ENCODE data around the gene RIMKLA. TPM values are rescaled to one million over a fixed set of nuclear protein-coding genes. Genes with fewer than 3 reads are reported as not detected.
A peak's percentile ranks its signal among the peaks of the same experiment; 100 is the strongest.

The RIMKLA gene
- total and polyA plus RNA-seq, 2 of the 13 experiments (the other 11 are each of a cell fraction or from before 2014, with no cell fraction given), result 2.5 to 3.8 TPM

- TF ChIP-seq NPAS2 (CRISPR knock-in tag; IDR thresholded peaks at IDR 0.05; ENCODE audit: borderline replicate concordance) (no peak), NR2C2 (CRISPR knock-in tag; IDR thresholded peaks at IDR 0.05; ENCODE audit: borderline replicate concordance) (no peak), HNRNPLL (IDR thresholded peaks at IDR 0.05; ENCODE audit: low read depth, low read length, poor library complexity, severe bottlenecking) (peak; percentile 99), PPARG (CRISPR knock-in tag; conservative IDR thresholded peaks at IDR 0.05) (peak; percentile 34; the same call in 1 of the 2 replicates), AHR (CRISPR knock-in tag; IDR thresholded peaks at IDR 0.05) (no peak), ZNF329 (CRISPR knock-in tag; IDR thresholded peaks at IDR 0.05; ENCODE audit: low read depth) (no peak), ZNF136 (CRISPR knock-in tag; IDR thresholded peaks at IDR 0.05; ENCODE audit: low read depth) (no peak), DPF2 (CRISPR knock-in tag; IDR thresholded peaks at IDR 0.05; ENCODE audit: borderline replicate concordance, low read depth) (no peak), PHF21A (CRISPR knock-in tag; IDR thresholded peaks at IDR 0.05) (no peak; the same call in 1 of the 2 replicates), HES4 (CRISPR knock-in tag; IDR thresholded peaks at IDR 0.05; ENCODE audit: borderline replicate concordance) (no peak), TFDP1 (CRISPR knock-in tag; IDR thresholded peaks at IDR 0.05; ENCODE audit: borderline replicate concordance) (peak; percentile 62; the same call in 1 of the 2 replicates), ATF4 (CRISPR knock-in tag; IDR thresholded peaks at IDR 0.05) (no peak), SMARCE1 (IDR thresholded peaks at IDR 0.05; ENCODE audit: borderline replicate concordance) (no peak), MYNN (CRISPR knock-in tag; IDR thresholded peaks at IDR 0.05; ENCODE audit: low read depth) (no peak), ZNF549 (CRISPR knock-in tag; IDR thresholded peaks at IDR 0.05) (no peak), ZFX (CRISPR knock-in tag; IDR thresholded peaks at IDR 0.05; ENCODE audit: low read depth) (peak; percentile 60; the same call in 1 of the 2 replicates), ZNF282 (IDR thresholded peaks at IDR 0.05; ENCODE audit: partially characterized antibody) (no peak), BRCA1 (CRISPR knock-in tag; IDR thresholded peaks at IDR 0.05) (no peak), KAT7 (CRISPR knock-in tag; IDR thresholded peaks at IDR 0.05; ENCODE audit: borderline replicate concordance) (no peak), ARID5B (CRISPR knock-in tag; IDR thresholded peaks at IDR 0.05) (0 out of 2 replicates have a peak, but pooled peaks have one; percentile 27), THAP8 (CRISPR knock-in tag; IDR thresholded peaks at IDR 0.05; ENCODE audit: borderline replicate concordance) (no peak), PHF5A (CRISPR knock-in tag; IDR thresholded peaks at IDR 0.05; ENCODE audit: low read depth, unreplicated experiment) (no peak), PAX8 (CRISPR knock-in tag; IDR thresholded peaks at IDR 0.05; ENCODE audit: borderline replicate concordance) (no peak)
Measured at GRCh38 chr1:42462828-42463763, 82.5 kb downstream of the RIMKLA start, which contains the start of gene CCDC30 (continued).

Measured in HepG2 (cell line).